GM18867 (cell line): Measurements from ENCODE around the gene SLC26A11.
"Not testable (repeated sequence)": the region's sequence is repeated elsewhere in the genome, so short reads cannot be mapped to it uniquely, and the experiment has no call there.

Experiments
- ATAC-seq: cut with Tn5 transposase; IDR thresholded peaks from one replicate; pipeline ENCODE4 v1.9.1; 2021; ENCODE audit warnings: mild to moderate bottlenecking, moderate library complexity; ENCODE audit not compliant: unreplicated experiment

Gene SLC26A11

GRCh38 chr17:80299350-80300100 is 79.3 kb downstream of the SLC26A11 start:
- not testable (repeated sequence) for ATAC-seq

GRCh38 chr17:80300756-80301155 is 80.5 kb downstream of the SLC26A11 start:
- not testable (repeated sequence) for ATAC-seq
